Right cardiac atrium (tissue), 5 donors: ENCODE data around the gene LETMD1. TPM values are rescaled to one million over a fixed set of nuclear protein-coding genes. Genes with fewer than 3 reads are reported as not detected.

Experiments used
- ATAC-seq, 2 donors: fragments of 200-7000 bp; cut with Tn5 transposase; one replicate each; pipeline versions ENCODE4 v1.8.0 to v1.9.1; 2020; ENCODE audit warnings: moderate library complexity in 2 of 2, mild to moderate bottlenecking in 1 of 2
- DNase-seq, 3 donors: peaks; one replicate each; pipeline ENCODE4 v3.0.0-alpha.2; 2020
- H3K27ac ChIP-seq: one replicate; pipeline ENCODE4 v1.5.1; 2013; ENCODE audit warnings: mild to moderate bottlenecking, low read length, control low read depth, moderate library complexity
- H3K27me3 ChIP-seq: one replicate; pipeline ENCODE4 v1.6.1; 2013; ENCODE audit not compliant: control insufficient read depth, insufficient read depth
- H3K4me1 ChIP-seq: one replicate; pipeline ENCODE4 v1.6.1; 2013; ENCODE audit warnings: low read length; ENCODE audit not compliant: control insufficient read depth, insufficient read depth
- H3K4me3 ChIP-seq: one replicate; pipeline ENCODE4 v1.5.1; 2013; ENCODE audit warnings: low read length, control low read depth
- H3K9me3 ChIP-seq: one replicate; pipeline ENCODE4 v1.6.1; 2013; ENCODE audit warnings: low read length; ENCODE audit not compliant: control insufficient read depth
- WGBS: extraction: QIAGEN DNeasy Blood & Tissue Kit; methylation state at CpG from one replicate; pipeline ENCODE4 v1.1.7; 2013; 5-methylcytosine and 5-hydroxymethylcytosine counted together
- intact Hi-C, 4 donors: fragments of 100-400 bp; cut with DNase I; formaldehyde crosslinking; loops; one replicate each; pipeline versions ENCODE4 v1.11.0 to v1.14.0; 2022 to 2023
- polyA plus RNA-seq: library from polyadenylated mRNA; stranded (reverse); fragments of 200-250 nt; gene quantifications from one replicate; pipeline ENCODE4 v1.2.3, GENCODE V29; 2013
- total RNA-seq, 4 donors: library from RNA; stranded (reverse); fragmentation: NEBNext Ultra II Directional; extraction: Animal tissue kit (Norgen Biotek cat#: 25700); gene quantifications; one replicate each; pipeline ENCODE4 v1.2.1, GENCODE V29; 2021
- donor health status: healthy with polysubstance abuse.
- donor health status: DM: no; HTN: yes; CAD: no.
- donor health status: DM: no; HTN: no; CAD: no.
- donor health status: DM: no; HTN: yes; CAD: no; lungs with severe emphysema.
- donor health status: DM: yes; HTN: yes; CAD: no.

Gene LETMD1
- total and polyA plus RNA-seq, 5 donors = 28.2 to 33.9 (median 31.8) TPM

DNA sequence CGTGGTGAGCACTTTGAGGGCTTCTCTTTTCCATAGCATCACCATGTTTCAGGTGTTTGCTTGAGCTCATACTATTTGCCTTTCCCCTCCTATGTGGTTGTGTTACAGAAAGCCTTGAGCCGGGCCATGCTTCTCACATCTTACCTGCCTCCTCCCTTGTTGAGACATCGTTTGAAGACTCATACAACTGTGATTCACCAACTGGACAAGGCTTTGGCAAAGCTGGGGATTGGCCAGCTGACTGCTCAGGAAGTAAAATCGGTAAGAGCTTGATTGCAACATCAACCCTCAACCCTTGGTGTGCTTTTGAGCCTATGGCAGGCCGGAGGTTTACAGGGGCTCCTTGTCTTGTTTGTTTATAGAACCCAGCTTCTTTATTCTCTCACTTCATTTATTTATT, 8.1 kb downstream of the LETMD1 start:
- 80% methylated on average over 5 of the region's 5 CpGs for WGBS
- Histone ChIP-seq H3K27ac (no peak overlapping the region), H3K27me3 (no peaks in the 10 kb centered on the region), H3K4me1 (no peaks in the 10 kb centered on the region), H3K9me3 (no peaks in the 10 kb centered on the region), H3K4me3 (no peak overlapping the region)
- intact Hi-C loops = no loop called here
- ATAC-seq (no peak), DNase-seq (no peak)

DNA sequence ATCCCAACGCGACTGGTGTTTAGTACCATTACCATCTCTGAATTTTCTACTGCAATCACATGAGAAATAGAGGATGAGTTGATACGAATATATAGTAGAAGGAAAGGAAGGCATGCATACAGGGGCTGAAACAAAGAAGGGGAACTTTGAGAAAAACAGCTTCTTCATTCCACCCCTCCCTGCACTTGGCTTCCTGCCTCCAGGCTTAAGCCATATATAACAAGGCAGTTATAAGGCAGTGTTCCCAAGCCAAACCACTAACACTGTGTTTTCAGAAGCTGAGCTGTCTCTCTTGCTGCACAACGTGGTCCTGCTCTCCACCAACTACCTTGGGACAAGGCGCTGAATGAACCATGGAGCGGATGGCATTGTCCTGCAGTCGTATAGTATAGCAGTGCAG, 11.0 kb downstream of the LETMD1 start:
- no peaks in the 10 kb centered on the region for H3K27me3 ChIP-seq
- H3K9me3 ChIP-seq = no peaks in the 10 kb centered on the region
- no peak for DNase-seq
- intact Hi-C loops = no loop called here
- H3K27ac ChIP-seq = no peak overlapping the region
- H3K4me1 ChIP-seq = no peaks in the 10 kb centered on the region
- H3K4me3 ChIP-seq = no peak overlapping the region
- no peak for ATAC-seq
- WGBS = 82% methylated on average over 7 of the region's 7 CpGs

DNA sequence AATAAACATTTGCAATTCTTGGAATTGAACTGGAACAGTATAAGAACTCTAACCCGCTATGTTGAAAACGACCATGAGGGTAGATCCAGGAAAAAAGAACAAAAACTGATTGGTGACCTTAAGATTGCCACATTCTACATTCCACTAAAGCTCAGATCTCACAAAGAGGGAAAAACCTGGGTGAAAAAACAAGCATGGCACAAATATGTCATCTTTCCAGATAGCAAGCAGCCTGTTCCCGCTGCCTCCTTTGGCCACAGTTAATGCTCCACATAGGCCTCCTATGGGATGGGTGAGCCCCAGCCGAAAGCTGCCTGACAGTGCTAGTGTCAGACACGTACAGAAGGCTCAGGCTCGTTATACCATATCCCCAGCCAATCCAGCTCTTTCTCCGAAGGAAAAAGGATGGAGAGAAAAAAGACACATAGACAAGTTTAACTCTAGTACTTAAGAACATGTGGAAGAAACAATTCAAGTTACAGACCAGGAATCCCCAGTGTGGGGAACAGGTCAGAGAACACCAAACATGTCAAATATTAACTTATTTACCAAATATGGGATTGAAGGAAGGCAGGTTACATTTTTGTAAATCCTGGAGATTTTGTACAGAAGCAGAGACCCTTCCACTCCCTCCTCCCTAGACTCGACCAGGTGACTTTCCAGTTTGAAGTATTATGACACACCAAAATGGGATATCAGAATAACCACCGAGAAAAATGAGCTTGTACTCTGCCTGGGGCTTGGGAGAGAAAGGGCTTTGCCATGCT, 14.7 kb downstream of the LETMD1 start:
- intact Hi-C loops = no loop called here
- WGBS = 79% methylated on average over 9 of the region's 9 CpGs
- DNase-seq (no peak), ATAC-seq (peak in 1 of 2 donors; percentile 30)
- Histone ChIP-seq H3K27ac (no peak overlapping the region), H3K27me3 (no peaks in the 10 kb centered on the region), H3K4me1 (no peaks in the 10 kb centered on the region), H3K4me3 (no peak overlapping the region), H3K9me3 (no peaks in the 10 kb centered on the region)

DNA sequence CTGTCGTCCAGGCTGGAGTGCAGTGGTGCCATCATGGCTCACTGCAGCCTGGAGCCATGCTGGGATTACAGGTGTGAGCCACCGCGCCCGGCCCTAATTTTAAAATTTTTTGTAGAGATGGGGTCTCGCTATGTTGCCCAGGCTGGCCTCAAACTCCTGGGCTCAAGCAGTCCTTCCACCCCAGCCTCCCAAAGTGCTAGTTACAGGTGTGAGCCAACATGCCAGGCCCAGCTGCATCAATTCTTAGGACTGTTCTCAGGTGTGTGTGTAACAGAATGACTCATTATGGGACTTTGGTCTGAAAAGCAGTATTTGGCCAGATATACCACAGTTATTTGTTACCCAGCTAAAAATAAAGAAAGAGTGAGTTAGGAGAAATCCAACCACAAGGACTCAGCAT, 17.4 kb downstream of the LETMD1 start:
- H3K27me3 ChIP-seq = no peaks in the 10 kb centered on the region
- ATAC-seq (no peak), DNase-seq (no peak)
- H3K27ac ChIP-seq = no peak overlapping the region
- H3K4me3 ChIP-seq = no peak overlapping the region
- H3K4me1 ChIP-seq = no peaks in the 10 kb centered on the region
- intact Hi-C loops = no loop called here
- WGBS = 94% methylated on average over 5 of the region's 5 CpGs
- H3K9me3 ChIP-seq = no peaks in the 10 kb centered on the region

DNA sequence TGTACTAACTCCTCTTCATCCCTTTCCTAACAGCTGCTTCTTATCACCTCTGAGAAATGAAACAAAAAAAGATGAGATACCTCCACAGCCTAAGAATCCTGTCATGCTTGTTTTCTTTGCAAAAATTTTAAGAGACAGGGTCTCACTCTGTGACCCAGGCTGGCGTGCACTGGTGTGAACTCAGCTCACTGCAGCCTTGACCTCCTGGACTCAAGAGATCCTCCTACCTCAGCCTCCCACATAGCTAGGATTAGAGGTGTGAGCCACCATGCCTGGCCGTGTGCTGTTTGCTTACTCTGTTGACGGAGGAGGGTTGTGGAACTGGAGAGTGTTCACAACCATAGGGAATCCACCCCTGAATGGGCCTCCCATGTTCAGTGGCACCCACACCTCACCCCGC, 19.1 kb downstream of the LETMD1 start:
- Histone ChIP-seq H3K27ac (no peak overlapping the region), H3K4me3 (no peak overlapping the region), H3K27me3 (no peaks in the 10 kb centered on the region), H3K4me1 (no peaks in the 10 kb centered on the region), H3K9me3 (no peaks in the 10 kb centered on the region)
- intact Hi-C loops = no loop called here
- DNase-seq (no peak), ATAC-seq (no peak)
- WGBS = 86% methylated on average over 4 of the region's 4 CpGs

DNA sequence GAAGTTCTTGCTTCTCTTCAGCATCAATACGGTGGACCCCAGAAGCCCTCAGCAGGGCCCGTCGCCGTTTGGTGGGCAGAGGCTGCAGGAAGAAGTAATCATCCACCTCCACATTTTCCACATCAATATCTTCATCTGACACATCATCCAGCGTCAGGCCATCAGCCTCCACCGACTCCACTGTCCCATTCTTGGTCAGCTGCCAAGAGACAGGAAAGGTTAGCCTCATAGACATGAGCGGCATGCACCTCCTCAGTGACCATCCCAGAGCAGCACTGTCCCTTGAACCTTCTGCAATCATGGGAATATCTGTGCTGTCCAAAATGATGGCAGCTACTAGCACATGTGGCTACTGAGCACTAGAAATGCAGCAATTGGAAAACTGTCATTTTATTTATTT, 19.6 kb downstream of the LETMD1 start:
- no peak for DNase-seq
- Histone ChIP-seq H3K27me3 (no peaks in the 10 kb centered on the region), H3K4me3 (no peak overlapping the region), H3K4me1 (no peaks in the 10 kb centered on the region), H3K27ac (no peak overlapping the region), H3K9me3 (no peaks in the 10 kb centered on the region)
- intact Hi-C loops = no loop called here
- 55% methylated on average over 7 of the region's 7 CpGs for WGBS
- no peak for ATAC-seq

DNA sequence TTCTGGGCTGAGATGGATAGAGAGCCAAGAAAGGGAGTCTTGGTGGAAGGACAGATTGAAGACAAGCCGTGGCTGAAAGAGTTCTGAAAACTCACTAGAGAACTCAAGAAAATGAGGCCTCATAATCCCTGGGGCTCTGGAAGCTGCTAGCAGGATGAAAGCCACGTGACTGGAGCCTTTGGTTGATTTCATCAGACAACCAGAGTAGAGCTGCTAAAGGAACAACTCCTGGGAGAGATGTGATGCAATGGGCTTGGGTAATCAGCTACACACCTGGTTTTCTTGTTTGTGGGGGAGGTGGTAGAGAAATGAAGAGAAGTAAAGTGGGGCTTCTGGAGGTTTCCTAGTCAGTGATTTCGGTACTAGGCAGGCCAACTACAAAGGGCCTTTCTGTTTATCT, 21.9 kb downstream of the LETMD1 start:
- Histone ChIP-seq H3K4me1 (no peaks in the 10 kb centered on the region), H3K27ac (no peak overlapping the region), H3K4me3 (no peak overlapping the region), H3K27me3 (no peaks in the 10 kb centered on the region), H3K9me3 (no peaks in the 10 kb centered on the region)
- ATAC-seq (no peak), DNase-seq (no peak)
- intact Hi-C loops = no loop called here
- 77% methylated on average over 3 of the region's 3 CpGs for WGBS

DNA sequence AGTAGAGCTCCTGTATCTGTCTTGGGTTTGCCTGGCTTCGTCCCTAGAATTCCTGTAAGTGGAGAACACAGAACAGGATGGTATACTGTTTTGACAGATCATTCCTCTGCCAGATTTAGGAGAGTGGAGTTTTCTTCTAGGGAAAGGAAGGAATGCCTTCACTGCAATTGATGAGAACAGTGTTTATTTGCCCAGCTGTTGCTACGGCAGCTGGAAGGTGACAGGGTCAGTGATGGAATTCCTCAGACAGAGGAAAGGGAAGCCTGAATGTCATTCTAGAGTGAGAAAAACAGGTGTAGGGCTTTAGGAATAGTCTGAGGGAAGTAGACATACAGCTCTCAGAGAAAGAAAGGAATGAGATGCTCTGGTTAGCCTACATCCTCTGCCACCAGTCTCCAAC, 23.5 kb downstream of the LETMD1 start:
- WGBS = 80% methylated on average over 2 of the region's 2 CpGs
- H3K27me3 ChIP-seq = no peaks in the 10 kb centered on the region
- H3K4me1 ChIP-seq = peaks cover 7% of the 10 kb centered on the region
- H3K27ac ChIP-seq = no peak overlapping the region
- no peak overlapping the region for H3K4me3 ChIP-seq
- intact Hi-C loops = no loop called here
- ATAC-seq (no peak), DNase-seq (no peak)
- H3K9me3 ChIP-seq = no peaks in the 10 kb centered on the region

DNA sequence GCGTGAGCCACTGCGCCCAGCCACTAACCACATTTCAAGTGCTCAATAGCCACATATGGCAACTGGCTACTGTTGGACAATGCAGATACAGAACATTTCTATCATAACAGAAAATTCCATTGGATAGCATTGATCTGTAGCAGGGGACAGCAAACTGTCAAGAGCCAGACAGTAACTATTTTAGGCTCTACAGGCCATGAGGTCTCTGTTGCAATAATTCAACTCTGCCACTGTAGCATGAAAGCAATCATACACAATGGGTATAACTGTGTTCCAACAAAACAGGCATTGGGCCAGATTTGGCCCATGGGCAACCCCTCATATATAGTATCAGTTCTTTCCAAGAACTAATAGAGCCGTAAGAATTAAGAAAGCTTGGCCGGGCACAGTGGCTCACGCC, 27.3 kb downstream of the LETMD1 start:
- peaks cover 8% of the 10 kb centered on the region for H3K4me1 ChIP-seq
- peak overlapping the region; percentile 9 for H3K27ac ChIP-seq
- H3K4me3 ChIP-seq = no peak overlapping the region
- intact Hi-C loops = no loop called here
- DNase-seq (no peak), ATAC-seq (no peak)
- no peaks in the 10 kb centered on the region for H3K9me3 ChIP-seq
- WGBS = 89% methylated on average over 5 of the region's 5 CpGs
- no peaks in the 10 kb centered on the region for H3K27me3 ChIP-seq

DNA sequence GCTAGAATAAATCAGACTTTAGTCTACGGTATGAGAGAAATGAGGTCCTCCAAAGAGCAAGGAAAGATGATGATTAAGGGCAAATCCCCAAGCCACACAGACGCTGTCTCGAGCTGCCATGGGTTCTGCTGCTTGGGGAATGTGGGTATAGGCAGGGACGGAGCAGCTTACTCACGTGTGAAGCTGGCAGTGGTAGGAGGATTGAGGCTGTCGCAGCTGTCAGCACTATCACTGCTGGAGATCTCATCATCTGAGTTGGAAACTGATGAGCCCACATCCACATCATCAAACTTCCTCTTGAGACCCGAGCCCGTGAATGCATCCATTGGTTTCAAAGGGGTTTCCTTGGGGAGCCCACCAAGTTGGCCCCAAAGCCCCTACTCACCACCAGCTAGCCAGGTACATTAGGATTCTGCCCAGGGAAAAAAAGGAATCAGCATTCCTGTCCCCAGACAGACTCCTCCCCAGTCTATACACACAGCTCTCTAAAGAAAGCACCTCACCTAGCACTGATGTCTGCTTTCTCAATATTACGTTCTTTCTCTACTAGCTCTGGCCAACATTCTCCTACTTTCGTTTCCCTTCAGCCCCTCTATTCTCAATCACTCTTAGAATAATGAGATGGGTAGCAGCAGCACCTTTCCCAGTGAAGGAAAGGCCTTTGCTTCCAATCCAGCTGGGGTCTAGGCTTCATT, 28.3 kb downstream of the LETMD1 start:
- H3K4me1 ChIP-seq = peaks cover 8% of the 10 kb centered on the region
- H3K27ac ChIP-seq = peak overlapping the region; percentile 46
- ATAC-seq = no peak
- no peaks in the 10 kb centered on the region for H3K9me3 ChIP-seq
- no peak overlapping the region for H3K4me3 ChIP-seq
- WGBS = 77% methylated on average over 10 of the region's 10 CpGs
- intact Hi-C loops = no loop called here
- DNase-seq = no peak
- H3K27me3 ChIP-seq = no peaks in the 10 kb centered on the region

DNA sequence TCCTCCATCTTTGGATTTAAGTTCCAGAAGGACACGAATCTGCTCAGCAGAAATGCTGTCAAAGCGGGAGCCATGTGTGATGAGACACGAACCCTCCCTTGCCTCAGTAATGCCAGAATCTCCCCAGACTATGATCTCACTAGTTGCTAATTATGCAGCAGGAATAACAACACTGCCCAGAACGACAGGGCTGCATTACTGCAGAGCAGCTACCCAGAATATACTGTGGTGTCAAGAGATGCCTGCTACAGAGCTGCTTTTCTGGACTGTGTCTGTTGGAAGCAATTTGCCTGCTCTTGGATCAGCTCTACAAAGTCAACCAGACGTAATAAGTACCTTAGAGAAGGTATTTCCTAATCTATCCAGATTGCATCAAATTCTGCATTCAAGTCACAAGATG, 29.8 kb downstream of the LETMD1 start:
- WGBS = 29% methylated on average over 5 of the region's 5 CpGs
- Histone ChIP-seq H3K27ac (no peak overlapping the region), H3K4me1 (peaks cover 10% of the 10 kb centered on the region), H3K9me3 (no peaks in the 10 kb centered on the region), H3K4me3 (no peak overlapping the region), H3K27me3 (no peaks in the 10 kb centered on the region)
- intact Hi-C loops = no loop called here
- ATAC-seq (peak; percentile 73 to 77), DNase-seq (no peak)
